Ovary (tissue), 3 donors: ENCODE results near the gene KLHL18.

ENCODE experiments used
- CTCF ChIP-seq, 3 donors: fragments of 450-650 bp in 2 of 3; fragments of 200-600 bp in 1 of 3; IDR thresholded peaks; one replicate each; pipeline versions ENCODE4 v1.5.1 to v1.8.0; 2016 to 2022; ENCODE audit warnings: antibody characterized with exemption in 3 of 3, mild to moderate bottlenecking in 1 of 3
- POLR2A ChIP-seq: fragments of 450-650 bp; IDR thresholded peaks from one replicate; pipeline ENCODE4 v1.6.1; 2017; ENCODE audit warnings: antibody characterized with exemption, mild to moderate bottlenecking, moderate library complexity
- donor health status: DM: no; HTN: no; CAD: no.

GRCh38 chr3:47380026-47380600, 97.4 kb downstream of the KLHL18 start:
- no peak for TF ChIP-seq CTCF (IDR thresholded peaks at IDR 0.05)
- TF ChIP-seq POLR2A = no peak
